C4-2B (cell line): ENCODE data around the gene FGF10.

Source experiments
- CTCF ChIP-seq: fragments of 450-650 bp; conservative IDR thresholded peaks from 2 replicates; pipeline ENCODE4 v1.5.1; 2017; ENCODE audit warnings: mild to moderate bottlenecking
- ZFX ChIP-seq: fragments of 450-650 bp; IDR thresholded peaks from 2 replicates; pipeline ENCODE4 v1.6.1; 2017

- TF ChIP-seq CTCF (no peak), ZFX (no peak)
These were observed 59.5 kb downstream of the FGF10 start for GRCh38 chr5:44329716-44330115.
